Neural progenitor cell (in vitro differentiated cells): ENCODE data around the gene SERPINF2. TPM values are rescaled to one million over a fixed set of nuclear protein-coding genes. Genes with fewer than 3 reads are reported as not detected.
A peak's percentile ranks its signal among the peaks of the same experiment; 100 is the strongest.

Source experiments
- DNase-seq: peaks from one replicate; pipeline ENCODE4 v3.0.0-alpha.2; 2016; ENCODE audit warnings: low spot score
- H2AFZ ChIP-seq: fragments of 200-600 bp; sonication (generic); replicated peaks from 2 replicates; pipeline ENCODE4 v1.6.1; 2016; ENCODE audit warnings: antibody characterized with exemption
- H3F3A ChIP-seq: fragments of 200-600 bp; sonication (generic); 2 replicates; pipeline ENCODE4 v1.6.1; 2016; ENCODE audit warnings: antibody characterized with exemption, low read depth
- H3K27ac ChIP-seq: fragments of 200-600 bp; sonication (generic); 2 replicates; pipeline ENCODE4 v1.5.1; 2016; ENCODE audit warnings: mild to moderate bottlenecking
- H3K27me3 ChIP-seq: fragments of 200-600 bp; sonication (generic); 2 replicates; pipeline ENCODE4 v1.6.1; 2016; ENCODE audit warnings: mild to moderate bottlenecking, moderate library complexity
- H3K36me3 ChIP-seq: fragments of 200-600 bp; sonication (generic); 2 replicates; pipeline ENCODE4 v1.5.1; 2016
- H3K4me1 ChIP-seq: fragments of 200-600 bp; sonication (generic); 2 replicates; pipeline ENCODE4 v1.6.1; 2016; ENCODE audit warnings: mixed run types
- H3K4me2 ChIP-seq: fragments of 200-600 bp; sonication (generic); 2 replicates; pipeline ENCODE4 v1.6.1; 2016
- H3K4me3 ChIP-seq: fragments of 200-600 bp; sonication (generic); 2 replicates; pipeline ENCODE4 v1.5.1; 2016
- H3K79me2 ChIP-seq: fragments of 200-600 bp; sonication (generic); 2 replicates; pipeline ENCODE4 v1.6.1; 2016; ENCODE audit warnings: low read depth
- H3K9ac ChIP-seq: fragments of 200-600 bp; sonication (generic); 2 replicates; pipeline ENCODE4 v1.6.1; 2016
- H3K9me3 ChIP-seq: fragments of 200-600 bp; sonication (generic); 2 replicates; pipeline ENCODE4 v1.5.1; 2016; ENCODE audit warnings: low read depth
- H4K20me1 ChIP-seq: fragments of 200-600 bp; sonication (generic); 2 replicates; pipeline ENCODE4 v1.6.1; 2016; ENCODE audit warnings: low read depth
- H3K27ac Mint-ChIP-seq: 3 replicates; pipeline ENCODE4 v1.8.0; 2021; ENCODE audit warnings: mixed read lengths
- H3K27me3 Mint-ChIP-seq: 2 replicates; pipeline ENCODE4 v1.8.0; 2022; ENCODE audit warnings: low read depth, mild to moderate bottlenecking, inconsistent platforms, moderate library complexity, mixed read lengths; ENCODE audit not compliant: insufficient read depth
- H3K36me3 Mint-ChIP-seq: 3 replicates; pipeline ENCODE4 v1.8.0; 2021; ENCODE audit warnings: mixed read lengths
- H3K4me1 Mint-ChIP-seq: 3 replicates; pipeline ENCODE4 v1.8.0; 2021; ENCODE audit warnings: mixed read lengths
- H3K4me3 Mint-ChIP-seq: 3 replicates; pipeline ENCODE4 v1.8.0; 2021; ENCODE audit warnings: mild to moderate bottlenecking, moderate library complexity, mixed read lengths
- H3K9me3 Mint-ChIP-seq: 3 replicates; pipeline ENCODE4 v1.8.0; 2020; ENCODE audit warnings: mixed read lengths
- EZH2 ChIP-seq: fragments of 200-600 bp; sonication (generic); IDR thresholded peaks from 2 replicates; pipeline ENCODE4 v1.6.1; 2017; ENCODE audit warnings: antibody characterized with exemption, mild to moderate bottlenecking, moderate library complexity
- EZH2phosphoT487 ChIP-seq: fragments of 200-600 bp; sonication (generic); IDR thresholded peaks from 2 replicates; pipeline ENCODE4 v1.6.1; 2017; ENCODE audit warnings: antibody characterized with exemption
- total RNA-seq: library from RNA; depleted of rRNA; stranded (reverse); fragments of >200 nt; gene quantifications from 2 replicates; pipeline ENCODE4 v1.2.3, GENCODE V29; 2015; ENCODE audit warnings: low replicate concordance
- TF ChIP-seq, protein P1 (sequence below): fragments of 200-600 bp; sonication (generic); IDR thresholded peaks from 2 replicates; pipeline ENCODE4 v1.5.1; 2017; ENCODE audit warnings: antibody characterized with exemption, mild to moderate bottlenecking

The SERPINF2 gene
- total RNA-seq, 1 donor from 2014 or later = not detected

GRCh38 chr17:1716076-1716911 is 26.4 kb upstream of the SERPINF2 start:
- Mint-ChIP-seq H3K36me3 (no peaks in the 10 kb centered on the region), H3K4me3 (peak overlapping the region; percentile 95), H3K4me1 (peaks cover 41% of the 10 kb centered on the region), H3K9me3 (no peaks in the 10 kb centered on the region), H3K27me3 (peaks cover 3% of the 10 kb centered on the region), H3K27ac (peak overlapping the region; percentile 97)
- Histone ChIP-seq H3K4me2 (peak overlapping the region; percentile 91), H4K20me1 (peaks cover 16% of the 10 kb centered on the region), H3K9ac (peak overlapping the region; percentile 68), H3K36me3 (no peaks in the 10 kb centered on the region), H3F3A (peaks cover 57% of the 10 kb centered on the region), H3K9me3 (no peaks in the 10 kb centered on the region), H3K4me1 (peaks cover 25% of the 10 kb centered on the region), H3K4me3 (peak overlapping the region; percentile 78), H3K79me2 (no peaks in the 10 kb centered on the region), H3K27ac (peak overlapping the region; percentile 96), H3K27me3 (peaks cover 6% of the 10 kb centered on the region), H2AFZ (no peak overlapping the region)
- peak; percentile 100 for DNase-seq
- TF ChIP-seq EZH2 = no peak
- no peak for TF ChIP-seq EZH2phosphoT487

DNA sequence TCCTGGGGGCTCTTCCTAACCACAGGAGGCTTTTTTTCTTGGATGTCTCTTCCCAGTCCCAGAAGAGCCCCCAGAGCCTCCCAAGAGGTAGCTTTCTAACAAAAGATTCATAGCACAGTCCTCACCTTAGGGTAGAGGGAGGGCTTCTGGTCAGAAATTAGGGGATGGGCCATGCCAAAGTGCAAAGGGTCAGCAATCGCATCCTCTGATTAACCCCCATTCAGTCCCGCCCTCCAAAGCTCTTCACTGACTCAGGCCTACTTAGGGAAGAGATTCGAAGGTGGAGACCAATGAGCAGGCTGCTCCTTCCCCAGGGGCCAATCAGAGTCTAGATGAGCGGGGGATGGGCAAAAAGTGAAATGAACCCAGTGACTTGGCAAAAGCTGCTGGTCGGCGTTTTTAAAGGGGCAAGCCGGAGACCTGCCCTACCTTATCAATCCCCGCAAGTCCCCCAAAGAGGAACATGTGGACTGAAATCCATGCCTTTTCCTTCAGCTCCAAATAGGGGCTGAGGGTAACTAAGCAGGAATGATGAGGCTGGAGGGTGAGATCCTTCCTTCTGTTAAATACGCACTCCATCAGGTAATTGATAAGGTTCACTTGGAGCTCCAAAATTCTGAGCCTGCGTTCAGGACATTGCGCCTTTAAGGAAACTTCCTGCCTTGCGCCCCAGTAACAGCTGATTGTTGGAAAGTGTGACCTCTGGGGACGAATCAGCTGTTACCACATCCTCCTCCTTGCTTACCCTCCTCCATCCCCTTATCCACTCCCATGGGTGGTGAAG is 25.6 kb upstream of the SERPINF2 start:
- H3F3A ChIP-seq = peaks cover 50% of the 10 kb centered on the region
- no peaks in the 10 kb centered on the region for H3K79me2 ChIP-seq
- Mint-ChIP-seq H3K9me3 (no peaks in the 10 kb centered on the region), H3K36me3 (no peaks in the 10 kb centered on the region), H3K27ac (peak overlapping the region; percentile 97), H3K4me3 (peak overlapping the region; percentile 95), H3K4me1 (peaks cover 41% of the 10 kb centered on the region), H3K27me3 (peaks cover 3% of the 10 kb centered on the region)
- peak overlapping the region; percentile 48 for H2AFZ ChIP-seq
- no peaks in the 10 kb centered on the region for H3K36me3 ChIP-seq
- peaks cover 13% of the 10 kb centered on the region for H4K20me1 ChIP-seq
- H3K4me3 ChIP-seq = peak overlapping the region; percentile 72
- DNase-seq = peak; percentile 97
- H3K4me1 ChIP-seq = peaks cover 25% of the 10 kb centered on the region
- TF ChIP-seq EZH2 (no peak), EZH2phosphoT487 (no peak)
- TF ChIP-seq, protein P1, sequence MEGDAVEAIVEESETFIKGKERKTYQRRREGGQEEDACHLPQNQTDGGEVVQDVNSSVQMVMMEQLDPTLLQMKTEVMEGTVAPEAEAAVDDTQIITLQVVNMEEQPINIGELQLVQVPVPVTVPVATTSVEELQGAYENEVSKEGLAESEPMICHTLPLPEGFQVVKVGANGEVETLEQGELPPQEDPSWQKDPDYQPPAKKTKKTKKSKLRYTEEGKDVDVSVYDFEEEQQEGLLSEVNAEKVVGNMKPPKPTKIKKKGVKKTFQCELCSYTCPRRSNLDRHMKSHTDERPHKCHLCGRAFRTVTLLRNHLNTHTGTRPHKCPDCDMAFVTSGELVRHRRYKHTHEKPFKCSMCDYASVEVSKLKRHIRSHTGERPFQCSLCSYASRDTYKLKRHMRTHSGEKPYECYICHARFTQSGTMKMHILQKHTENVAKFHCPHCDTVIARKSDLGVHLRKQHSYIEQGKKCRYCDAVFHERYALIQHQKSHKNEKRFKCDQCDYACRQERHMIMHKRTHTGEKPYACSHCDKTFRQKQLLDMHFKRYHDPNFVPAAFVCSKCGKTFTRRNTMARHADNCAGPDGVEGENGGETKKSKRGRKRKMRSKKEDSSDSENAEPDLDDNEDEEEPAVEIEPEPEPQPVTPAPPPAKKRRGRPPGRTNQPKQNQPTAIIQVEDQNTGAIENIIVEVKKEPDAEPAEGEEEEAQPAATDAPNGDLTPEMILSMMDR = no peak
- H3K27ac ChIP-seq = peak overlapping the region; percentile 96
- no peaks in the 10 kb centered on the region for H3K27me3 ChIP-seq
- peak overlapping the region; percentile 86 for H3K4me2 ChIP-seq
- peak overlapping the region; percentile 68 for H3K9ac ChIP-seq
- H3K9me3 ChIP-seq = no peaks in the 10 kb centered on the region

GRCh38 chr17:1718362-1719165 is 24.1 kb upstream of the SERPINF2 start:
- Histone ChIP-seq H3F3A (peaks cover 51% of the 10 kb centered on the region), H4K20me1 (peaks cover 13% of the 10 kb centered on the region), H3K9ac (no peak overlapping the region), H3K36me3 (no peaks in the 10 kb centered on the region), H3K27ac (no peak overlapping the region), H3K79me2 (no peaks in the 10 kb centered on the region), H2AFZ (no peak overlapping the region), H3K4me3 (peak overlapping the region; percentile 72), H3K9me3 (no peaks in the 10 kb centered on the region), H3K4me2 (peak overlapping the region; percentile 86), H3K4me1 (peaks cover 25% of the 10 kb centered on the region), H3K27me3 (no peaks in the 10 kb centered on the region)
- Mint-ChIP-seq H3K4me1 (peaks cover 32% of the 10 kb centered on the region), H3K27ac (no peak overlapping the region), H3K36me3 (no peaks in the 10 kb centered on the region), H3K9me3 (no peaks in the 10 kb centered on the region), H3K4me3 (peak overlapping the region; percentile 95), H3K27me3 (peaks cover 3% of the 10 kb centered on the region)
- no peak for TF ChIP-seq EZH2phosphoT487
- no peak for DNase-seq
